ENCODE results near the gene DPAGT1.
"Not testable (repeated sequence)": the region's sequence is repeated elsewhere in the genome, so short reads cannot be mapped to it uniquely, and the experiment has no call there.

Gene DPAGT1

DNA sequence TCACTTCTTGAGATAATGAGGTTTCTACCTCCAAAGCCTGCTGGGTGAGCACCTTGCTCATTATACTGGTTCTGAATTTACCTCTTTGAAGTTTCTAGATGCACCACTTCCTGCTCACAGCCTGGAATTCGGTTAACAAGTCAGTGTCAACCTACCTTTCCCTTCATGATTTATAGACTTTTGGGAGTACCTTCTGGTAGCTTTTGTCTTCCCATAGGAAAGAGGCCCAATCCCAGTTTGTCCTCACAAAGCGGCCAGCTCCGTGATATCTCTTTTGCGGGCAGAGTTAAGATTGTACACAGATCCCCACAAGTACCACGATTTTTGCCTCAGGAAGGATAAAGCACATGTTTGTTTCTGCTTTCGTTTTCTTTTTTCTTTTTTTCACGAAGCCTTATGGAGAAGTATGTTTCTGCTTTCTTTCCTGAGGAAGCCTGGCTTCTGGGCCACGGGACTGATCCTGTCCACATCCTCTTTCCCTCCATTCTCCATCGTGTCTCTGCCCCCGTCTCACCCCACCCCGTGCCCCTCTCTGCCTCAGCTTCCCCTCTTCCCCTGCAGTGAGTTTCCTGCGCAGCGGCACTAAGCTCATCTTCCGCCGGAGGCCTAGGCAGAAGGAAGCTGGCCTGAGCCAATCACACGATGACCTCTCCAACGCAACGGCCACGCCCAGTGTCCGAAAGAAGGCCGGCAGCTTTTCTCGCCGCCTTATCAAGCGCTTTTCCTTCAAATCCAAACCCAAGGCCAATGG lies 14.0 kb upstream of the DPAGT1 start:
- DNase-seq (ENCODE audit: low read depth in 2 of 2) = no peak

DNA sequence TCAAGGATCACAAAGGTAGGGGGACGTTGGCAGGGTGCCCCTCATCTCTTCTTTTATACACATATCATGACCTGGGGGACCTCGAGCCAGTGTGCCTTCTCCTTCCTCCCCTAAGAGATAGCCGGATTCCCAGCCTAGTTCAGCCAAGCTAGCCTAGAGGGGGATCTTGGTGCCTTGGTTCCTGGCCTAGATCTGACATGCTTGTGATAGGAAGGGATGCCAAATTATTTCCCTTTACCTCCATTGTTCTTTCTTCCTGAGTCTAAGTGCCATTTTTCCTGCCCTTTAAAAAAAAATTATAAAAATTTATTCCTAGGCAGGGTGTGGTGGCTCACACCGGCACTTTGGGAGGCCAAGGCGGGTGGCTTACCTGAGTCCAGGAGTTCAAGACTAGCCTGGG lies 12.7 kb upstream of the DPAGT1 start:
- DNase-seq (ENCODE audit: low read depth in 2 of 2) = no peak

DNA sequence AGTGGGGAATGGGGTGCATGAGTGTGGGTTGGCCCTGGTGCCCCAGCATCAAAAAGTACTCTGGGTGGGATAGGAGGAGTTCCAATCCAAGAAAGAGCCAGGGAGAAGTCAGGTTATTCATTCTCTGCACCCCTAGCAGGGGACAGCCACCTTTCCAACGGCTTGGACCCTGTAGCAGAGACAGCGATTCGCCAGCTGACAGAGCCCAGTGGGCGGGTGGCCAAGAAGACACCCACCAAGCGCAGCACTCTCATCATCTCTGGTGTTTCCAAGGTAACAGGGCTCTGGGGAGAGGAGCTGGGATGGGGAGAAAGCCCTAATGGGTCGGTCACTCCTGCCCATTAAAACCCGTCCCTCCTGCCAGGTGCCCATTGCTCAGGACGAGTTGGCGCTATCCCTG lies 12.1 kb upstream of the DPAGT1 start:
- DNase-seq (ENCODE audit: low read depth in 2 of 2) = no peak

DNA sequence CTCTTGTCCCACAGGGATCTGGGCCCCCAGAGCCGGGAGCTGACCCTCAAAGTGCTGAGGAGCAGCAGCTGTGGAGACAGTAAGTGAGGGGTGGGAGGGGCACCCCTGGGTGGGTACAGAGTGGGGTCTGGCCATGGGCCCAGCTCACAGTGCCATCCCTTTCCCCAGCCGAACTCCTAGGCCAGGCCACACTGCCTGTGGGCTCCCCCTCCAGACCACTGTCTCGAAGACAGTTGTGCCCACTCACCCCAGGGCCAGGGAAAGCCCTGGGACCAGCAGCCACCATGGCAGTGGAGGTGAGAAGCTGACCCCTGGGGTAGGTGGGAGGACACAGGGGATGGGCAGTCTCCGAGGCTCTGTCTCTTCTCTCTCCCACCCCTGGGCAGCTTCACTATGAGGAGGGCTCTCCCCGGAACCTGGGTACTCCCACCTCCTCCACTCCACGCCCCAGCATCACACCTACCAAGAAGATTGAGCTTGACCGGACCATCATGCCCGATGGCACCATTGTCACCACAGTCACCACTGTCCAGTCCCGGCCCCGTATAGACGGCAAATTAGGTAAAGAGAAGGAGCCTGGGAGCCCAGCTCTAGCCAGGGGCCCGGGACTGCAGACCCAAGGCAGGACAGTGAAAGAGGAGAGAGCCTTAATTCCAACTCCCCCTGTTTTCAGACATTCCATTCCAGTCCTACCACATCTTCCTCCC lies 10.8 kb upstream of the DPAGT1 start:
- no peak for DNase-seq (ENCODE audit: low read depth in 2 of 2)

DNA sequence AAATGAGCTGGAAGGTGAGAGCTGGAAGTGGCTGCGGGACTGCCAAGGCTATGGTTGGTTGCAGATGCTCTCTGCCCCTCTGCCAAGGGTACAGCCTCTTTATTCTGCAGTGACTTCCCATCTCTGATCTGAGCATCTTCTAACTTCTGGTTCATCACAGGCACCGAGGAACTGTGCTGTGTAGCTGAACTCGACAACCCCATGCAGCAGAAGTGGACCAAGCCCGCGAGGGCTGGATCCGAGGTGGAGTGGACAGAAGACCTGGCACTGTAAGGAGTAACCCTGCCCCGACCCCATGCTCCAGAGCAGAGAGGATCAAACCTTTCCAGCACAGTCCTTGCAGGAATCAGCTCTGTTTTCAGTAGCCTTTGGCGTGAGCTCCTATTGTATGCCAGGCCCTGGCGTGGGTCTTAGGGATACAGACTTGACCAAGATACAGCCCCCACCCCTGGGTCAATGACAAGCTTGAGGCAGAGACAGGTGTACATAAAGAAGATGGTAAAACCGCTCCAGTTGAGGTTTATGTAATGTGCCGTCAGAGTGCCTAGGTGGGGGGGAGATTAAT lies 9.8 kb upstream of the DPAGT1 start:
- DNase-seq (ENCODE audit: low read depth in 2 of 2) = no peak

DNA sequence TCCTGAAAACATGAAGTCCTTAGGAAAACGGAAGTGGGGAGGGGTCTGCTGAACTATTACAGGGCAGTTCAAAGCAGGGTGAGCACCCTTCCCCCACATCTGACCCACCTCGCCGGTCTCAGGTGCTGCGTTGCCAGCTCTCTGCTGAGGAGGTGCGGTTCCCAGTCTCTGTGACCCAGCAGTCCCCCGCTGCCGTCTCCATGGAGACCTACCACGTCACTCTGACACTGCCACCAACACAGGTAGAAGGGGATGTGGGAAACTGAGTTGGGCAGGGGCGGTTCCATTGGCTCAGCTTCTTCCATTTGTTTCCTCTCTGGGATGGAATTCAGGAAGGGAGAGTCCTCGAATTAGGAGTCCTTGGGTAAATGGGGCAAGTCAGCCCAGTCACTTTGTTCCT lies 8.8 kb upstream of the DPAGT1 start:
- no peak for DNase-seq (ENCODE audit: low read depth in 2 of 2)

DNA sequence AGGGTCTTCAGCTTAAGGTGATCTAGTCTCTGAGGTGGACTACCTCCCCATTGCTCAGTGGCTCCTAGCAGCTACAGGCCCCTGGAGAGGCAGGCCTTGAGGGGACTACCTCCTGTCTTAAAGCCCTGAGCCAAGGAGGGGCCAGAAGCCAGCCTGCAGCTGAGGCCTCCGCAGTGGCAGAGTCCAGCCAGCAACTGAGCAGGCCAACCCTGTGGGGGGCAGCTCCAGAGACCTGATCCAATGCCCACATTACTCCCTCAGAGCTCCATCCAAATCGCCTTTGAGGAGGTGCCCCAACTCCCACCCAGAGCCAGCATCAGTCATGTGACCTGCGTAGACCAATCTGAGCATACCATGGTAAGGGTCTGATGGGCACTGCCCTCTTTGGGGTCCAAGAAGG lies 8.2 kb upstream of the DPAGT1 start:
- DNase-seq (ENCODE audit: low read depth in 2 of 2) = no peak

DNA sequence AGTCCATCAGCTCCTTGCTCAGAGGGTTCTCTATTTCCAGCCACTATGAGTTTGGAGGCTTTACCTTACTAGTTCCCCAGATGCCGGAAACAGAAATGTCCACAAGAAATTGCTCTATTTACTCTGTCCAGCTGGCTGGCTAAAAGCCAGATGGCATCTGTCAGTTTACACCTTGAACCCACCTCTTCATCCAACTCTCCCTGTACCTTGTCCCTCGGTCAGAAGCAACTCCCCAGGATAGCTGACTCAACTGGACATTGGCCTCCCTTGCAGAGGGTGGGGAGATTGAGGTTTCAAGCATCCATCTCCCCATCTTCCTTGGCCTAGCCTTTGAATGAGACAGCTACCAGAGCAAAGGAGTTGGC lies 7.2 kb upstream of the DPAGT1 start:
- no peak for DNase-seq (ENCODE audit: low read depth in 2 of 2)

DNA sequence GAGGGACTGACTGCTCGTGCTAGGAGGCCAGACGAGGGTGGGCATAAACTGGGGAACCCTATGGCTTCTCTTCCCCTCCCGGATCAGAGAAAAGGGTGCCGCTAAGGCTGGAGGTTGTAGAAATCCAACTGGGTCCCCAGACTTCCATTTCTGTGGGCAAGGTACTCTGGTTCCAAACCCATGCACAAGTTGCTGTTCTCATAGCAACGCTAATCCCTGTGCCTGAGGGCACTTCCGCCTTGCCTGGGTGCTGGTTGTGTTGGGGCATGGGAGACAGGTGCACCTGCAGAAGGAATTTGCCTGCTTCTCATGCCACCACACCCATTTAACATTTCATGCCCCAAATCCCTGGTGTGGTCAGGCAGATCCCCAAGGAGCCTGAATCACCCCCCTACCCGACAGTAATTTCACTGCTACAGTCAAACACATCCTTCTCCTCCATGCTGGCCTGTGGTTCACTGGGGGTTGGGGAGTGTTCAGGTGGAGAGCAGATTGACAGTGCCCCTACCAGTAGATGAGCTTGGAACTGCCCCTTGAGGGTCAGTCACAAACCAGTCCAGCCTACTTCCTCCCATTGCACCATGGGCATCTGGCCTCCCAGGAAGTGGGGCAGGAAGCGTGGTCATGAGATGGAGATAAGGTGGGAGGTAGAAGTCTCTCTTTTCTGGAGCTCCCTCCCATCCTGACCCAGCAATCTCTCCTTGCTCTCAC lies 6.6 kb upstream of the DPAGT1 start:
- DNase-seq (ENCODE audit: low read depth in 2 of 2) = no peak

DNA sequence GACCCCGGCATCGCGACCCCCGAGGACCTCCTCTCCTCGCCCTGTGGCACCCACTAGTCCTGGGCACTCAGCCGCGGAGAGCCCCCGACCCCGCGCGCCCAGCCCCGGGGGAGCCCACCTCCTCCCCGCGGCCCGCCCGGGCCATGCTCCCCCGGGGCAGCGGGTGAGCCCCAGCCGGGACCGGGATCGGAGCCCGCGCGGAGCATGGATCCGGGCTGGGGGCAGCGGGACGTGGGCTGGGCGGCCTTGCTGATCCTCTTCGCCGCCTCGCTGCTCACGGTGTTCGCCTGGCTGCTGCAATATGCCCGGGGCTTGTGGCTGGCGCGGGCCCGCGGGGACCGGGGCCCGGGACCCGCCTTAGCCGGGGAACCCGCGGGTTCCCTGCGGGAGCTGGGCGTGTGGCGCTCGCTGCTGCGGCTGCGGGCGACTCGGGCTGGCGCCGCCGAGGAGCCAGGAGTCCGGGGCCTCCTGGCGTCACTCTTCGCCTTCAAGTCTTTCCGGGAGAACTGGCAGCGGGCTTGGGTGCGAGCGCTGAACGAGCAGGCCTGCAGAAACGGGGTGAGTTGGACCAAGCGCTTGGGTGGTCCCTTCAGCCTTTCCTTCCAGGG lies 6.0 kb upstream of the DPAGT1 start:
- no peak for DNase-seq (ENCODE audit: low read depth in 2 of 2)

DNA sequence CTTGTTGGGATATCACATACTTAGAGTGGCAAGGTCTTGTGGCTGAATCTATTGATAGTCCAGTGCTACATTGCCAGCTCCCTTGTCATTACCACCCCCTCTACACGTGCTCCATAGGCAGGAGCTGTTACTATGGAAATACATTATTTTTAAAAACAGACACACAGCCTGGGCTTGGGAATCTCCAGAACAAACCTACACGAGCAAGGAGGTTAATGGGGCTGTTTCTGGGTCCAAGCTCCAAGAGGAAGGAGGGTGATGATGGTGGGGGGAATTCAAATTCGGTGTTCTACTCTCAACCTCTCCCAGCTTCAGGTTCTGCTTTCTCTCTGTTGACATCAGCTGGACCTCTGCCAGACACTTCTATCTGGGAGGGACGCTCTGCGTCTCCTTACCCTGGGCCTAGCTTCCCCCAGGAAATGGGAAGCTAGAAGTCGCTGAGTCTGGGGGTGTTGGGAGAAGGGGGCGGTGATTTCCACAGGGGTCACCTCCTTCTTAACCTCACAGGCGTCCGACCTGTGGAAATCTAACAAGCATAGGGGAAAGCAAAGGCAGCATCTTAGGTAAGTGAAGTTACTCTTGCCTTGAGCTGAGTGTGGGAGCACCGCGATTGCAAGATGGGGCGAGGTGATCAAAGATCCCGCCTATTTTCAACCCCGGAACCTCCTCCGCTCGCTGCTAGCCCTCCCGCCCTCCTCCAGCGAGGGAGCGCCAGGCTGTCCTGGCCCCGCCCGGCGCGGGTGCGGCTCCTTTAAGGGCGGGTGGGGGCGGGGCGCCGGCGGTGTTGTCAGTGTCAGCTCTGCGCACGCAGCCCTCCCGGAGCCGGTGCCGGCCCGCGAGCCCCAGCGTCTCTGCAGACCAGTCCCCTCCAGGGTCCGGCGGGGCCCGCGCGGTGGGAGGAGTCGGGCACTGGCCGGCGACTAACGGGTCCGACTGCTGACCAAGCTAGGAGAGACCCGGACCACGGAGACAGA lies 5.2 kb upstream of the DPAGT1 start, which contains the start of gene C2CD2L:
C2CD2L (plus strand) TSS at position 781 of the 974 bp plus-strand sequence. CDS start 398 bp downstream, outside the sequence.
- DNase-seq (ENCODE audit: low read depth in 2 of 2) = peak; percentile 86 to 87

DNA sequence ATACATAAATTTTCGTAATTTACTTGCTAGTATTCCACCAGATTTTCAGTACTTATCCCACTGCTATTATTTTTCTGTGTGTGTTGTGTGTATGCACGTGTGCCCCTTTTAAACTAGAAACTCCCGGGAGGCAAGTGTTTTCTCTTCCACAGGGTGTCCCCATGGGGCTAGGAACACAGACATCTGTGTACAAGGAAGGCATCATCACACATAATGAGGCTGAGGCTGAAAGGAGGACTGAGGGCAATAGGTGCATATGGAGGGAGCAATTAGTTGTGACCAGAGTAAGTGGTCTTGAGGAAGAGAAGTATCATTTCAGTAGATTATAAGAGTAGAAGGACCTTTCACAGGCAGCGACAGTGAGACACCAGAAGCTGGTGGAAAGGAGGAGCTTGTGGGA lies 2.1 kb upstream of the DPAGT1 start:
- no peak for DNase-seq (ENCODE audit: low read depth in 2 of 2)

DNA sequence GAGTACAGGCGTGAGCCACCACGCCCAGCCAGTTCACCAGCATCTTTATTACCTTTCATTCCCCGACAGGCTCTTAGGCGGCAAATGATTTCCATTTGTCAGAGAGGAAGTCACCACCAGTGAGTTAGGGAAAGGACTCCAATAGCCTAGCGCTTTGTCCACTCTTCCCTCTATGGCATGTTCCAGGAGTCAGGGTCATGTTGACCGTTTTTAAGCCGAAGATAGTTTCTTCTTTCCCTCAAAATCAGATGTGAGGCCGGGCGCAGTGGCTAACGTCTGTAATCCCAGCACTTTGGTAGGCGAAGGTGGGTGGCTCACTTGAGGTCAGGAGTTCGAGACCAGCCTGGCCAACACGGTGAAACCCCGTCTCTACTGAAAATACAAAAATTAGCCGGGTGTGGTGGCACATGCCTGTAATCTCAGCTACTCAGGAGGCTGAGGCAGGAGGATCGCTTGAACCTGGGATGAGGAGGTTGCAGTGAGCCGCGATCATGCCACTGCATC lies 1.6 kb upstream of the DPAGT1 start:
- DNase-seq (ENCODE audit: low read depth in 2 of 2) = not testable (repeated sequence)

DNA sequence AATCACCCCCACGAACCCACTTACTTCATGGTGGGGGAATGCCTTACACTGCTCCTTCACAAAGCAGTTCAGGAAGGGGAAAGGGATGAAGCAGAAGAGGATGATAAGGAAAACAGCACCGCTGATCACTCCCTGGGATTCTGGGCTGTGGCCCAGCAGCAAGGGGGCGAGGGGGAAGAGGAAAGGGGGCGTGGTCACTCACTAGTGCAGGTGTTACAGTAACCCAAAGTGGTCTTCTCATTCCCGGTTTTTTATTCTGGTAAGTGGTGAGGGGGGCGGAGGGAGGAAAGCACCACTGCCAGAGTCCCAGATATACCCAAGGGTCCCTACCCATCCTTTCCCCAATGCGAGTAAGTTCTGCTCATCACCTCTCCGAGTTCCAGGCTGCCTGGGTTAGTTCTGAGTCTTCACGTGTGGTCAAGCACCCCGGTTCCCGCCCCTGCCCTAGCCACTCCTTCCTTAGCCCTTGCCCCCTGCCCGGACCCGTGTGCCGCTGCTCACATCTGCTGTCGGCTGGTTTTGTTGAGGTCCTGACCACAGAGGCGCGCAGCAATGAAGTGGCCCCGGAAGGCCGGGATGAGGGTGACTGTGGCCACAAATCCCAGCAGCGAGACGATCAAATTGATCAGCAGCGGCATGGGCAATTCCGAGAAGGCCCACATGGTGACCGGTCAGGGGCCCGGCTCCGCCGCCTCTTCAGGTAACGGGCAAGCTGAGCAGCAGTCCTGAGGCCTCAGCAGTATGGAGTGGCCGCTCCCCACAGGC lies 477 bp downstream of the DPAGT1 start:
- no peak for DNase-seq (ENCODE audit: low read depth in 2 of 2)

DNA sequence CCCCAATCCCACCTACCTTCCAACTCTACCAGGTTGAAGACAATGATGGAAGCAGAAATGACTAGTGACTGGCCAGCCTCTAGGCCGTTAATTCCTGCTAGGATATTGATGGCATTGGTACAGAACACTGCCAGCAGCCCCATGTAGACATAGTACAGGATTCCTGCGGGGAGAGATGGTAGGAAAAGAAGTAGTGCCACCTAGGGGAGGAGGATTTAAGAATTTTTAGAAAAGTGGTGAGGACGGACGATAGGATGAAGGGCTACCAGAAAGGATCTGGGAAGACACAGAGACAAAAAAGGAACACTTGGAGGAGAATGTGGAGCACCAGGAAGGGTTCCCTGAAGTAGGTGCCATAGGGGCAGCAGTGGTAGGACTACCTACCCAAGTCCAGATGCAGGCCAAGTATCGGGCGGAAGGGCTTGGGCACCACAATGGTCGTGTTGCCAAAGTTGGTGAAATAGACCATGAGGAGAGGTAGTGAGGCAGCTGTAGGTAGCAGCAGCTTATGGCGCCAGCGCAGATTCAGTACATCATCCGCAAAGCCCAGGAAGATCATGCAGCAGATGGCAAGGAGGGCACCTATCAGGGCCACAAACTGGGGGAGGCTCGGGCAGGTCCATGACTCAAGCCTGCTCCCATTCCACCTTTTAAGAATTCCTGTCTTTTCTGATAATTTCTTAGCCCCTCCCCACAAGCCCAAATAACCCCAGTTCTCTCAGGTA lies 1.2 kb downstream of the DPAGT1 start:
- no peak for DNase-seq (ENCODE audit: low read depth in 2 of 2)

DNA sequence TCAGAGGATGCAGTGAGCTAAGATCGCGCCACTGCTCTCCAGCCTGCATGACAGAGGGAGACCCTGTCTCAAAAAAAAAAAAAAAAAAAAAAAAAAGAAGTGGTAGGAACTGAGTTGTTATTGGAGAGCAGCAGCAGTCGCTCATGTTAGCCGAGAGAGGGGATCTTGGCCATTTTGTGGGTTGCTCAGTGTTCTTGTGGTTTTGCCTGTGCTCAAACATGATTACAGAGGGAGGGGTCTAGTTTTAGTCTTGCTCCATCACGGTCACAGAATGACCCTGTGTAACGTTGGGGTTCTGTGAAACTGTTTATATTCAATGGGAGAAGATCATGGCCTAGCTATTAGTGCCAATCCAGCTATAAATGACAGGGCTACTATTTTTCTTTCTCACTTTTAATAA lies 1.9 kb downstream of the DPAGT1 start:
- no peak for DNase-seq (ENCODE audit: low read depth in 2 of 2)

DNA sequence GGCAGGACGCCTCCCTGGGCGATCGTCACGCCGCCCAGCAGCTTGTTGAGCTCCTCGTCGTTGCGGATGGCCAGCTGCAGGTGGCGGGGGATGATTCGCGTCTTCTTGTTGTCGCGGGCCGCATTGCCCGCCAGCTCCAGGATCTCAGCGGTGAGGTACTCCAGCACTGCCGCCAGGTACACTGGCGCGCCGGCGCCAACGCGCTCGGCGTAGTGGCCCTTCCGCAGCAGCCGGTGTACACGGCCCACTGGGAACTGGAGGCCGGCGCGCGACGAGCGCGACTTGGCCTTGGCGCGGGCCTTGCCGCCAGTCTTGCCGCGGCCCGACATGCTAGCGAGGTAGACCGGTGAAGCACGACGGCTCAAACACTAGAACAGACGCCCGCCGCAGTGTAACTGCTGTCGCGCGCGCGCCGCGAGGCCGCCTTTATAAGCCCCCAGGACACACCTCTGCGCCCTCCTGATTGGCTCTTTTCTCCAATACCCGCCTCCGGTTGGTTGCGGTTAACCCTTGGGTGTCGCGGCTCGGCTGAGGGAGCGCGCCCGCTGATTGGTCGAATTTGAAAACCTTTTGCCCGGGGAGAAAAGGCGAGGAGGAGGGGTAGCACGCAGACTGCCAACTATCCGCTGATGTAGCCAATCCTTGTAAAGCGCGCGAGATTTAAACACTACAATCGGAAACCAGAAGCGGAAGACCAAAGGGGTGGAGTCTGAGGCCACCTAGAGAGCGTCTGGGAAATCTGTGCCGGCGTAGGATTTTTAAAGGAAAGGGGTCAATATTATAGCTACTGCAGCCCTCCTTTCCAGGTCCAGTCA lies 6.4 kb downstream of the DPAGT1 start:
- peak; percentile 99 to 100 for DNase-seq (ENCODE audit: low read depth in 2 of 2)

DNA sequence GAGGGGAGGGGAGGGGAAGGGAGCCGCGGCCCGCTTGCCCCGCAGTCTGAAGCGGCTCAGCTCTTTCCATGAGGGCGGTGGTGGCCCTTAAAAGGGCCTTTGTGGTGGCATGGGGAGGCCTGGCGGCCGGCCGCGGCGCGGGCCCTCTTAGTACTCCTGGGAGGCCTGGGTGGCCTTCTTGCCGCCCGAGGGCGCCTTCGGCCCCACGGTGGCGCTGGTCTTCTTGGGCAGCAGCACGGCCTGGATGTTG lies 6.9 kb downstream of the DPAGT1 start:
- DNase-seq (ENCODE audit: low read depth in 2 of 2) = no peak

Data from stimulated activated CD4-positive, alpha-beta T cell treated with anti-CD3 and anti-CD28 coated beads, Interleukin-15, amount 100 ng/mL, for 48 hours (primary cell).